SK-N-MC (cell line): ENCODE data around the gene LOC128125822.

Experiments used
- EZH2 ChIP-seq: fragments of 200-600 bp; sonication (generic); IDR thresholded peaks from one replicate; pipeline ENCODE4 v1.6.1; 2017; ENCODE audit warnings: antibody characterized with exemption
- POLR2AphosphoS5 ChIP-seq: IDR thresholded peaks from 2 replicates; pipeline ENCODE4 v1.6.1; 2012; ENCODE audit warnings: mild to moderate bottlenecking, low read depth, low read length, borderline replicate concordance

- no peak for TF ChIP-seq POLR2AphosphoS5
- TF ChIP-seq EZH2 = no peak
Observed at GRCh38 chr6:63581355-63582013, 9.2 kb downstream of the LOC128125822 start.
